Uterus (tissue), 4 donors: ENCODE measurements around the gene USF2. TPM values are rescaled to one million over a fixed set of nuclear protein-coding genes. Genes with fewer than 3 reads are reported as not detected.
"Not testable (repeated sequence)": the region's sequence is repeated elsewhere in the genome, so short reads cannot be mapped to it uniquely, and the experiment has no call there.

Experiments
- DNase-seq, 2 donors: peaks; one replicate each; pipeline ENCODE4 v3.0.0-alpha.2; 2019 to 2020
- H3K27ac ChIP-seq, 2 donors: fragments of 200-600 bp; sonication (generic); 1 replicate in 1 of 2; 2 replicates in 1 of 2; pipeline ENCODE4 v1.5.1; 2016 to 2018
- H3K27me3 ChIP-seq, 2 donors: fragments of 200-600 bp; sonication (generic); one replicate each; pipeline ENCODE4 v1.5.1; 2018 to 2019; ENCODE audit warnings: control low read depth in 1 of 2
- H3K36me3 ChIP-seq, 2 donors: fragments of 200-600 bp; sonication (generic); one replicate each; pipeline ENCODE4 v1.5.1; 2019; ENCODE audit warnings: control low read depth in 1 of 2
- H3K4me1 ChIP-seq, 2 donors: fragments of 200-600 bp; sonication (generic); one replicate each; pipeline ENCODE4 v1.5.1; 2018 to 2019; ENCODE audit warnings: control low read depth in 1 of 2
- H3K4me3 ChIP-seq, 2 donors: fragments of 200-600 bp; sonication (generic); 1 replicate in 1 of 2; 2 replicates in 1 of 2; pipeline ENCODE4 v1.5.1; 2018 to 2019; ENCODE audit warnings: mild to moderate bottlenecking in 1 of 2
- H3K9me3 ChIP-seq, 2 donors: fragments of 200-600 bp; sonication (generic); one replicate each; pipeline ENCODE4 v1.5.1; 2019; ENCODE audit warnings: control low read depth in 1 of 2
- CTCF ChIP-seq, 4 experiments: fragments of 200-600 bp in 2 of 4; fragments of 450-650 bp in 2 of 4; sonication (generic) in 2 of 4; IDR thresholded peaks; one replicate each; pipeline ENCODE4 v1.5.1; 2016 to 2019; ENCODE audit warnings: antibody characterized with exemption in 4 of 4, mild to moderate bottlenecking in 2 of 4, moderate library complexity in 1 of 4
- POLR2A ChIP-seq, 2 donors: fragments of 450-650 bp; IDR thresholded peaks; one replicate each; pipeline ENCODE4 v1.6.1; 2016; ENCODE audit warnings: antibody characterized with exemption in 2 of 2, mild to moderate bottlenecking in 1 of 2, moderate library complexity in 1 of 2
- intact Hi-C: fragments of 100-400 bp; cut with DNase I; formaldehyde crosslinking; loops from one replicate; pipeline ENCODE4 v1.15.1; 2023; ENCODE audit warnings: low total_unique reads
- total RNA-seq, 4 donors: library from RNA; depleted of rRNA in 3 of 4; stranded (reverse); fragments of >200 nt in 3 of 4; gene quantifications; one replicate each; pipeline versions ENCODE4 v1.1.0 to v1.2.4, GENCODE V29; 2014 to 2023
- donor health status: DM: yes; HTN: yes; CAD: no.

Gene USF2
- total RNA-seq, result 100 to 1,000 TPM in 1 of 4 donors, 10 to 100 TPM in 3; 48.8 to 155 (median 87.5) TPM

- H3K4me3 ChIP-seq, result peak within 1 kb of the TSS; percentile 74 to 83
- H3K9me3 ChIP-seq, result no peaks in the 10 kb centered on the region
- no peak for TF ChIP-seq CTCF (IDR thresholded peaks at IDR 0.05)
- TF ChIP-seq POLR2A (IDR thresholded peaks at IDR 0.05), result no peak
- no peaks in the 10 kb centered on the region for H3K27me3 ChIP-seq
- peak within 1 kb of the TSS; percentile 99 for H3K27ac ChIP-seq
- no peaks in the 10 kb centered on the region for H3K36me3 ChIP-seq
- DNase-seq, result peak; percentile 67 to 69
- intact Hi-C loops, result no loop called here
- peaks cover 0 to 4% of the 10 kb centered on the region in 2 donors for H3K4me1 ChIP-seq
These were observed at the start of gene USF2 for GRCh38 chr19:35268536-35269437. Gene USF2, plus strand, starts transcription at chr19:35268962. Its CDS starts 140 bp downstream, at chr19:35269102.

GRCh38 chr19:35219008-35219407, 49.8 kb upstream of the USF2 start:
- intact Hi-C loops, result no loop called here
- H3K4me3 ChIP-seq, result no peak overlapping the region

GRCh38 chr19:35220315-35220921, 48.3 kb upstream of the USF2 start:
- no peaks in the 10 kb centered on the region for H3K9me3 ChIP-seq
- no peaks in the 10 kb centered on the region for H3K4me1 ChIP-seq
- intact Hi-C loops, result no loop called here
- DNase-seq, result no peak
- no peaks in the 10 kb centered on the region for H3K36me3 ChIP-seq
- no peak for TF ChIP-seq CTCF (IDR thresholded peaks at IDR 0.05)
- TF ChIP-seq POLR2A (IDR thresholded peaks at IDR 0.05), result no peak
- H3K27ac ChIP-seq, result no peak overlapping the region
- H3K4me3 ChIP-seq, result no peak overlapping the region
- H3K27me3 ChIP-seq, result no peaks in the 10 kb centered on the region

More at GRCh38 chr19:35219008-35219407, 49.8 kb upstream of the USF2 start:
- TF ChIP-seq POLR2A (IDR thresholded peaks at IDR 0.05) (no peak), CTCF (IDR thresholded peaks at IDR 0.05) (no peak)
- Histone ChIP-seq H3K9me3 (no peaks in the 10 kb centered on the region), H3K36me3 (no peaks in the 10 kb centered on the region), H3K27me3 (no peaks in the 10 kb centered on the region), H3K27ac (no peak overlapping the region), H3K4me1 (no peaks in the 10 kb centered on the region)
- no peak for DNase-seq

GRCh38 chr19:35220973-35221590, 47.7 kb upstream of the USF2 start:
- H3K27ac ChIP-seq, H3K4me3 ChIP-seq, H3K36me3 ChIP-seq, intact Hi-C loops, DNase-seq, H3K4me1 ChIP-seq, H3K9me3 ChIP-seq, H3K27me3 ChIP-seq: not testable (repeated sequence)

- Histone ChIP-seq H3K27me3 (no peaks in the 10 kb centered on the region), H3K36me3 (no peaks in the 10 kb centered on the region), H3K4me3 (no peak overlapping the region), H3K27ac (no peak overlapping the region), H3K9me3 (no peaks in the 10 kb centered on the region), H3K4me1 (no peaks in the 10 kb centered on the region)
- intact Hi-C loops, result no loop called here
- no peak for DNase-seq
- TF ChIP-seq CTCF (IDR thresholded peaks at IDR 0.05) (no peak), POLR2A (IDR thresholded peaks at IDR 0.05) (no peak)
These were observed 46.3 kb upstream of the USF2 start for GRCh38 chr19:35222373-35223015.
